NCI-H510A (cell line): ENCODE results near the gene HSPA12B.

Experiments used
- DNase-seq: peaks from one replicate; lab custom pipeline; 2025; lab: John Stamatoyannopoulos, UW

Gene HSPA12B

DNA sequence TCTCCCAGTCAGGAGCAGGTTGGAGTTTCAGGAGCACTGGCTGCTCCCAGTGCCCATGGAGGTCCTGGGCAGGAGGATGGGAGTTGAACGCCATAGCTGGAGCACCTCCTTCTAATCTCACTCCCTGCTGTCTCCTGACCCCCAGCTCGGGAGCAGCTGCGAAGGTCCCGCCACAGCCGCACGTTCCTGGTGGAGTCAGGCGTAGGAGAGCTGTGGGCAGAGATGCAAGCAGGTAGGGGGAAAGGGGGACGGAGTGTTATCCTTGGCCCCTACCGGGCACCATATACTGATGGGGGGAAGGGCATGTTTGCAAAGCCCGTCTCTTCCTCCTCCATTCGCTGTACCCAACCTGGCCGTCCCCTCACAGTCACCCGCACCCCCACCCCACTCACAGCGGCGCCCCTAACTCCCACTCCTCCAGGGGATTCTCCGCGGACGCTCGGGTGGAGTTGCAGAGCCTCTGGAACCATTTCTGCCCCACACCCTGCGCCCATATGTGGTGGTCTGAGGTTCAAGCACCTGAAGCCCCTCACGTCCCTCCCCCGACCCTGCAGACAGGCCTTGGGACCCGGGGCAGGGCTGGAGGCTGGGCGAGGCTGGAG is 16.7 kb downstream of the HSPA12B start:
- no peak for DNase-seq

DNA sequence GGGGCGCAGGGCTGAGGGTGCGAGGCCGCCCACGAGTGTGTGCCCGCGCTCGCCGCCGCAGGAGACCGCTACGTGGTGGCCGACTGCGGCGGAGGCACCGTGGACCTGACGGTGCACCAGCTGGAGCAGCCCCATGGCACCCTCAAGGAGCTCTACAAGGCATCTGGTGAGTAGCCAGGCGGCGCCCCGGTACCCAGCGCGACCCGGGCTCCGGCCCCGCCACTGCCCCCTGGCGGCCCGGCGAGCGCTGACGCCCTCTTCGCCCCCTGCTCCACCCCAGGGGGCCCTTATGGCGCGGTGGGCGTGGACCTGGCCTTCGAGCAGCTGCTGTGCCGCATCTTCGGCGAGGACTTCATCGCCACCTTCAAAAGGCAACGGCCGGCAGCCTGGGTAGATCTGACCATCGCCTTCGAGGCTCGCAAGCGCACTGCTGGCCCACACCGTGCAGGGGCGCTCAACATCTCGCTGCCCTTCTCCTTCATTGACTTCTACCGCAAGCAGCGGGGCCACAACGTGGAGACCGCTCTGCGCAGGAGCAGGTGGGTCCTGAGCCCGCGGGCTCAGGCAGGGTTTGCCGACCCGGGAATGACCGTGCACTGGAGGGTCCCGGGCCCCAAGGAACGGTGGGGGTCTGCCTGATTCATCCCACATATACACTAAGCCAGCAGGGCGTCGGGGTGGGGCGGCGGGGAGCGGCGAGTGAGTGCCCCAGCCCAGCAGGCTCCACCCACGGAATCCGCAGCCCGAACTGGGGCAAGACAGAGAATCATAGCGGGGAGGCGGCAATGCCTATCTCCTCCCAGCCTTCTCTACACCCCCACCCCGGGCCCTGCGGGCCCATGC is 17.4 kb downstream of the HSPA12B start:
- no peak for DNase-seq

DNA sequence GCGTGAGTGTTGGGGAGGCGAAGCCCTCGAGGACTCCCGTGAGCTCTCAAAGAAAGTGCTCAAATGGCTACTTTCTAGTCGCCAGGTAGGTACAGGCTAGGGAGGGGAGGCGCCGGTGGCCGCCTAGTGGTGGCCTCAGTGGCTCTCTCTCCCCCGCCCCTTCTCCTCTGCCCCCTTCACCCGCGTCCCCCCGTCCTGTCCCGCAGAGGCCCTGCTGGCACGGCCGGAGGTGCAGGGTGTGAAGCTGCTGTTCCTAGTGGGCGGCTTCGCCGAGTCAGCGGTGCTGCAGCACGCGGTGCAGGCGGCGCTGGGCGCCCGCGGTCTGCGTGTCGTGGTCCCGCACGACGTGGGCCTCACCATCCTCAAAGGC is 18.8 kb downstream of the HSPA12B start:
- DNase-seq = no peak

DNA sequence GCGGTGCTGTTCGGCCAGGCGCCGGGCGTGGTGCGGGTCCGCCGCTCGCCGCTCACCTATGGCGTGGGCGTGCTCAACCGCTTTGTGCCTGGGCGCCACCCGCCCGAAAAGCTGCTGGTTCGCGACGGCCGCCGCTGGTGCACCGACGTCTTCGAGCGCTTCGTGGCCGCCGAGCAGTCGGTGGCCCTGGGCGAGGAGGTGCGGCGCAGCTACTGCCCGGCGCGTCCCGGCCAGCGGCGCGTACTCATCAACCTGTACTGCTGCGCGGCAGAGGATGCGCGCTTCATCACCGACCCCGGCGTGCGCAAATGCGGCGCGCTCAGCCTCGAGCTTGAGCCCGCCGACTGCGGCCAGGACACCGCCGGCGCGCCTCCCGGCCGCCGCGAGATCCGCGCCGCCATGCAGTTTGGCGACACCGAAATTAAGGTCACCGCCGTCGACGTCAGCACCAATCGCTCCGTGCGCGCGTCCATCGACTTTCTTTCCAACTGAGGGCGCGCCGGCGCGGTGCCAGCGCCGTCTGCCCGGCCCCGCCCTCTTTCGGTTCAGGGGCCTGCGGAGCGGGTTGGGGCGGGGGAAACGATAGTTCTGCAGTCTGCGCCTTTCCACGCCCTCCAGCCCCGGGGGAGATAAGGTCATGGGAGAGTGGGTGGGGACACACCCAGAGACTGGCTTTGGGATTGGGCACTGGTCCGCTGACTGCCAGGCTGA is 19.3 kb downstream of the HSPA12B start:
- DNase-seq = peak; percentile 91

DNA sequence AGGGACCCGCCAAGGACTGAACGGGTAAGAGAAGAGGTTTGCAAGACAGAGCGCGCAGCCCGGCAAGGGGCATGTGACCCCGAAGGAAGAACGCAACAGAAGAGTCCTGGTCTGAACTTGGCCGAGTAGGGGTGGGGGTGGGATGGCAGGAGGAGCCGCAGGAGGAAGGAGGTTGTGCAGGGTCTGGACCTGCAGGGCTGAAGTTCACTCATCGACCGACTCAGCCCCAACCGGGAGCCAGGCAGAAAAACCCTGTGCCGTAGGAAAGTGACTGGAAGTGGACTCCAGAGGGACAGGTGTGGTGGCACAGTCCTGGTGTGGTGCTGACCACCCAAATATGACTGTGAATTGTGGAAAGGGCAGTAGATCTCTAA is 19.9 kb downstream of the HSPA12B start:
- no peak for DNase-seq

DNA sequence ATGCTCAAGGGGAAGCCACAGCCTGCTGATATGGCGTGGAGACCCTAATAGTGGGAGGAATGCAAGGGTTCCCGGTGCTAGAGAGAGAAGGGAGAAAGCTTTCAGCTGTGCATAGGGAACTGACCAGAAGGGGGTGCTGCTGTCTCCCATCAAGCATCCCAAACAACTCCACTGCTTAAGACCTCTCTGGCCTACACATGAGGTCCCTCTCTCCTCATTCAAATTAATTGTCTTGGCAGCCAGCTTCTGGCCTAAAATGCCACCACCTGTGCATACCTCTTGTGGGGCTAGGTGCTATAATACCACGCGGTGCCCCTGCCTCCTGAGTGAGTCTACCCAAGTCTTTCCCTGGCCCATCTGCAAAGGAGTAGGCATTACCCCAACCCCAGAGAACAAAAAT is 20.6 kb downstream of the HSPA12B start:
- peak; percentile 53 for DNase-seq

DNA sequence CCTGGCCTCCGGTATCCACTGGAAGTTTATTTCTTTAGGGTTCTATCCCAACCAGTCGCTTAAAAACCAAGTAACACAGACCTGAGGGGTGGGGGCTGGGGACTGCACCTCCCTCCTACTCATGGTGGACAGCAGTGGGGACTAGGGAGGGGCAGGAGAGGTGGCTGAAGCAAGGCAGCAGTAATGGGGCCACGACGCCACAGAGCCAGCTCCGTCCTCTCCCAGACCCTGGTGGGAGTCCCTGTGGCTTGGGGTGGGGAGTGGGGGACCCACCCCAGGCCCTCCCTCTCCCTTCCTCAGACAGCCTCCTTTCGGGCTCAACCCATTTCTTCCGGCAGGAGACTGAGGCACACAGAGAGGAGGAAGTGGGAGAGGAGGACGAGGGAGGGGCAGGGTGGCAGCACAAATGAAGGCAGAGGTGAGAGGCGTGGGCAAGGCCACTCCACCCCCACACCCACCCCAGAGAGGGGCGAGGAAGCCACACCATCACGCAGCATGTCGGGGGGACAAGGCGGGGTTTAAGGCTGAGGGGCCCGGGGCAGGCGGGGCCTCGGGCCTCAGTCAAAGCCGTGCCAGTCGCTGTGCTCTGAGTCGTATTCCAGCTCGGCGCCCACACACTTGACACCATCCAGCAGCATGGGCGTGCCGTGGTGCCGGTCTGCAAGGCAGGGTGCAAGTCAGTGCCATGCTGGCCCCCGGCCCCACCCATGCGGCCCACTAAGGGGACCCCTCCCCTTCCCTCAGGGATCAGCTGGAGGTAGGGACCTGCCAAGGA is 21.2 kb downstream of the HSPA12B start:
- no peak for DNase-seq

DNA sequence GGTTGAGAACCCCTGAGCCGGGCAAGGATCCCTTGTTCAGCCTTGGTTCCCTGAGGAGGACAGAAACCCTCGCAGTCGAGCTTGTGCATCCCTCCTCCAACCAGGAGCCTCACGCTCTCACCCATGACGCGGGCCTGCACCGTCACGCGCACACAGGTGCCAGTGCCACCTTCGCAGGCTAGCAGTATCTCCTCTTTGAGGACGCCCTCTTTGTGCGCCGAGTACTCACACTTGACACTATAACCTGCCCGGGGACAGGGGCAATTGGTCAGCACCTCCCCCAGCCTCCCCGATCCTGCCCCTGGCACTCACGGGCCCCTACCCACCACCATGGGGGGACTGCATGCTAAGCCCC is 21.8 kb downstream of the HSPA12B start:
- no peak for DNase-seq

DNA sequence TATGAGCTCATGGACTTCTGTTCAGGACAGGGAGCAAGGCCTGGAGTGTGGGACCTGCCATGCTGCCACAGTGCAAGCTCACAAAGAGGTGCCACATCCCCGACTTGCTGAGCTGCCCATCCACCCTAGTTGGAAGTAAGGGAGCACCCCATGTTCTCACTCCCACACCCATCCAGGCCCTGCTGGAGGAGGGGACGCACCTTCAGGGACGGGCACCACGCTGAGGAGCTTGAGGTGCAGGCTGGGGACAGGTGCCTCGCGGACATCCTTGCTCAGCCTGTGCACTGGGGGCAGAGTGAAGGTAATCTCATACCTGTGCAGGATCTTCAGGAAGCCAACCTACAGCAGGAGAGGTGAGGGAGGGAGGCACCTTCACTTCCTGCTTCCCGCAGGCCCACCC is 22.8 kb downstream of the HSPA12B start:
- DNase-seq = no peak

DNA sequence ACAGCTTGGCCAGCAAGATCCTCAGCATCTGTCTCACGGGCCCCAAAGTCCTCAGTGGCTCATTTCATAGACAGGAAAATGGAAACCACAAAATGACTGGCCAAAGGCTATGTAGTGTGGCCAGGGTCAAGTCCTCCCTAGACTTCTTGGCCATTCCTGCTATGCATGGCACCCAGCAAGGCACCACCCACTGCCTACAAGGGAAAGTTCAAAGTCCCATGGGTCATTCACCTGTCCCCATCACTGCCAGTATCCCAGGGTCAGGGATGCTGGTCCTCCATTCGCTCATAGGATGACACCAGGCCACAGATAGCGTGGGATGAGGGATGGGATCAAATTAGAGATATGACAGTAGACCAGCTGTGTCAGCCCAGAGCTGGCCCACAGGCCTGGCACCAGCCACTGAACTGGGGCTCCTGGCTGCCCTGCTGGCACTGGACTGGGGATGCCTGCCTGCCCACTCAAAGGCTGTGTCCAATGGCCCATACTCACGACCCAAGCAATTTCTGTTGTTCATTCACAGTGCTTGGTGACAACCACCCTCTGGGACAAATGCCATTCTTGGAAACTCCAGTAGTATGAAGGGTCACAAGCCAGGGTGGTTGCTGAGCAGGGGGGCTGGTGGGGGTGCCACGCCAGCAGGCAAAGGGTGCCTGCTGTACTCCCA is 23.5 kb downstream of the HSPA12B start:
- no peak for DNase-seq

DNA sequence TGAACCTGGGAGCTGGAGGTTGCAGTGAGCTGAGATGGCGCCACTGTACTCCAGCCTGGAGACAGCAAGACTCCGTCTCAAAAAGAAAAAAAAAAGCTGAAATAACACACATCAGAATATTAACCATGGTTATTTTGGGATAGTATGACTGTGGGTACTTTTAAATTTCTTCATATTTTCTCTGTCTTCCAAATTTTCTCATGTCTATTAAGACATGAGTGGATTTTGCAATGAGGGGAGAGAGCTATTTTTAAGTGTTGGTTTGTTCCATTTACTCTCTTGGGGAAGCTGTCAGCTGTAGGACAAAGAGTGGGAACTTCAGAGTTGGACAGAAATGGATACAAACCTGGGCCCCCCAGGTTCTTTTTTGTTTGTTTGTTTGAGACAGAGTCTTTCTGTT is 24.8 kb downstream of the HSPA12B start:
- no peak for DNase-seq

DNA sequence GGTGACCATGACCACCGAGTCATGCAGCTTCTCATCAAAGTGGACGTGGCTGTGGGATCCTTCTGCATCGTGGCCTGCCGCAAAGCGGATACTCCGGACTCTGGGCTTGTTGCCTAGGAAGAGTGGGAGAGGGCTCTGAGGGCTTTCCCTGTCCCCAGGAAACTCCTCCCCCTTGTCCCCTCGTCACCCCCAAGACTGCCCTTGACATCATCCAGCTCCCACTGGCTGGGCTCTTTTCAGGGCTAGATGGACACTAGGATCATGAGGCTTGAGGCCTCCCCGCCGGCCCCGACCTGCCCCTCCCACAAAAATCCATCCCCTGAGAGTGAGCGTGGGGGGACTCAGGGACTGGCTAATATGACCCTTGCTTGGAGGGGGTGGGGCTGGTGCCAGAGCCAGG is 26.1 kb downstream of the HSPA12B start:
- DNase-seq = no peak

DNA sequence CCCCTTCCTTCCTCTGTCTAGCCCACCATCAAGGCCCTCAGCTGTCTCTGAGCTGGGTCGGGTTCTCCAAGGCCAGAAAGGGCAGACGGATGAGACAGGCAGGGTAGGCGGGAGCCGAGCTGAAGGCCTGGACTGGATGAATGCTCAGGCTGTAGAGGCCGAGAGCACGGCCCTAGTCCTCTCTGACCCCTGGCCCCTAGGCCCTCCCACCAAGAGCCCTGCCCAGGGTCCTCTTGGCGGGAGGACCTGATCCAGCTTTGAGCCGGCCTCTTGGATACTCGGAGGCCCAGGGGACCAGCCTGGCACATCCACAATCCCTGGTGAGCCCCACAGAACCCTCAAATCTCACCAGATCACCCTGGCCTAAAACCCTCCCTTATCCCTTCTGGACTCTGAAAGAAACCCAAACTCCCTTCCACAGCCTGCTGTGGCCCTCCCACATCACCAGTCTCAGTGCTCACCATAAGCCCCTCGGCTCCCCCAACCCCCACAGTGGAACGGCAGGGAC is 26.9 kb downstream of the HSPA12B start:
- DNase-seq = no peak

DNA sequence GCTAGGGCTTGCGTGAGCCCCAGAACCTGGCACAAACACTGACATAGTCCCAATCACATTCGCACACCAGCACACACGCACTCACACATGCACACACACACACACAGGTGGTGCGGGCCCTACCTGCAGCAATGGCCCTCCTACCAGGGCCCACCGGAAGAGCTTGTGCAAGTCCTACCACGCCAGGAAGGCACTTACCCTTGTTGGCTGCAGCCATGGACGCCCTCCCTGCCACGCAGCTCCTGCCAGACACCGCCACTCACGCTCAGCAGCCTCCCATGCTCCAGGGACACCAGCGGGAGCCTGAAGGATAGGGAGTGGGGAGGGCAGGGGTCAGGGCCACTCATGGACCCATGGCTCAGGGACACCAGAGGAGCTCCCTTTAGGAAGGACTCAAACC is 27.4 kb downstream of the HSPA12B start:
- no peak for DNase-seq

DNA sequence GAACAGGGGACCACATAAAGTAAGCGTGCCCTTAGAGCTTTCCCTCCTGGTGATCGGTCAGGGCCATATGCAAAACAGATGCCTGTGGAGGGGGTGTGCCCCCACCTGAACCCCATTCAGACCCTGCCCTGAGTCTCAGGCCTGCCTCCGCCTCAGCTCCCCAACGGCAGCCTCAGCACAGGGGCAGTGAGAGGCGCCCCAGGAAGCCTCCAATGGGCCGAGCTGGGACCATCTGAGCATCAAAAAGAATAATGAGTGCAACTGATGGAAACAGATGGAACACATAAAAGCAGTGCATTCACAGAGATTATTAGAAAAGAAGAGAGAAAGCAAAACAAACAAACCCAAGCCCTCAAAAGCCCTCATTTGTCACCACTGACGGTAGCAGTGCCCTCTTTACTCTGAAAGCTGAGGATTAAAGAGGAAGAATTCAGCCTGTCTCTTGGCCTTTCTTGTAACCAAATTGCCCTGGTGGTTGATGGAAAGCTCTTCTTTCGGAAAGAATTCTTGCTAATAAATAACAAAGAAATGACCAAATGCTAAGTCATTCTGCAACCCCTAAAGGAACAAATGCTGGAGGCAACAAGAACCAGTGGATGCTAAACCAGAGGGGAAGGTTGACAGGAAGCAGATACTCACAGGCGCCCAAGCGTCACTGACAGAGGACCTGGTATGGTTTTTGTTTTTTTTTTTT is 28.3 kb downstream of the HSPA12B start:
- no peak for DNase-seq

DNA sequence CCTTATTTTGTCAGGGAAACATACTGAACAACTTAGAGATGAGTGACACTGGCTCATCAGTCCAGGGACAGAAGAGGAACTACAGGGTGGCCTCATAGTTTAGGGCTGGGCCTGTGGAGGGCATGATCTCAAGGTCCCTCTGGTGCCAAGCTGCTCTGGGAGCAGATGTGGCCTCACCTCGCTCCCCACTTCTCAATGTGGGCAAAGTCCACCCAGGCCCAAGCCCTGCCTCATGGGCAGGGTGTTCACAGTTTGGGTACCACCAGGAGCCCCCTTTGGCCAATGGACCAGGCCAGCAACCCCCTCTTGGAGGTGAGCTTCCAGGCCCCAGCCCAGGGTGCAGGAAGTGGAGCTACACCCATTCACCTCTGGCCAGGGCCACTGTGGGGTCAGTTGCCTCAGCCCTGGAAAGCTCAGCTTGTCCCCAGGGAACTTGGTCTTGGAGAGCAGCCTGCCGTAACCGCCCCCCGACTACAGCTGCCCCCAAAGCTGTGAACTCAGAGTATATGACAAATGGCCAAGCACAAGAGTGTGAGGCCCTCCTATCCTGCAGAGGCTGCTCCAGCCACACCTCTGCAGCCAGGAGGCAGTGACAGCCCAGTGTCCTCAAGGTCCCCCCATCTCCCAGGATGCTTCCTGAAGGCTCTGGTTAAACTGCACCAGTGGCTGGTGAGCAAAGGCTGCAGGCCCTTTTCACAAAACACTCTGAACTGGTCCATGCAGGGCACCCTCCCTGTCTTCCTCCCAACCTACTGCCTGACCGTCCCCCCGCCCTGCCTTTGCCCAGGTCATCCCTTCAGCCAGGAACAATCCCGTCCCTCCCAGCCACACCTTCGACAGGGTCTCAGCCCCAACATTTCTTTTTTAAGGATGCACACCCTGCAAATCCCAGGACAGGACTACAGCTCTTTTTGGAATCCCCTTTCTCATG is 31.5 kb downstream of the HSPA12B start:
- DNase-seq = no peak

DNA sequence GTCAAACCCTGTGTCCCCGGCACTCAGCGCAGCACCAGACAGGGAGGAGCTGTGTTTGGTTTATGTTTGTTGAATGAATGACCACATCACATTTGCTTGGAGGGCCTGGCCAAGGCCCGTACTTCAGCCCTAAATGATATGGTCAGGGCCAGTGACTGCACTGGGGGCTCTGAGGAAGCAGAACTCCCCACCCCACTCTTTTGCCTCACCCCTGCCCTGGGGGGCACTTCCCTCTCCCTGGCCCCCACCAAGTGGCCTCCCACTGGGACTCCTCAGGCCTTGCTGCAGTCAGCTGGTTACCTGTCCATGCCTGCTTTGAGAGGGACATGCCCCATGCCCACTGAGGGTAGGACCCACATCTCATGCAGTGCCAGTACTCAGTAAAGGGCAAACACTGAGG is 32.2 kb downstream of the HSPA12B start:
- DNase-seq = no peak

DNA sequence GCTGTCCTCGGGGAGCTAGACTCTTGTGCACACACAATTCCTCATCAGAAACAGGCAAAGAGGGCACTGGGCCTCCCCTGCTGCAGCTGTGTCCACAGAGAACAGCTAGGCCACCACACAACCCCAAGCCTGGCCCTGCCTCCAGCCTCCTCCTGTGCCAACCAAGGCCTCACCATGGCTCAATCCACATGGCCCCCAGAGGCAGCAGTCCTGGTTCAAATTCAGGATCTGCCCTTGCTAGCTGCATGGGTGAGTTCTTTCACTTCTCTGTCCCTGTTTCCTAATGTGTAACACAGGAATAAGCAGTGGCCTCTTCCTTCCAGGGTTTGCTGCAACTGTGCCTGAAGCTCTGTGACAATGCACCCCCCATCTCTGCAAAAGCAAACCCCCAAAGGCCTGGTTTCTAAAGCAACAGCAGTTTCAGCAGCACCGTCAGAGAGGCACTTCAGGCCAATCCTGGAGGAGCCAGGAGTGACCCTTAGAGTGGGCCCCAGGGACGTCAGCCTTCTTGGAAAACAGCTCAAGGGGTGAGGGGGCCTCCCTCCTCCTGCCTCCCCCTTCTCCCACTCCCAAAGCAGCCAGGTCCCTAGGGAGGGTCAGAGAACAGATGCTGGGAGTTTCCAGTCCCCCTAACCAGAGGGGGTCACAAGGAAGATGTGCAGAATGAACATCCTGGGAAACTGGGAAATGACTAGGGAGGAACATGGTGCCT is 32.8 kb downstream of the HSPA12B start:
- DNase-seq = no peak

DNA sequence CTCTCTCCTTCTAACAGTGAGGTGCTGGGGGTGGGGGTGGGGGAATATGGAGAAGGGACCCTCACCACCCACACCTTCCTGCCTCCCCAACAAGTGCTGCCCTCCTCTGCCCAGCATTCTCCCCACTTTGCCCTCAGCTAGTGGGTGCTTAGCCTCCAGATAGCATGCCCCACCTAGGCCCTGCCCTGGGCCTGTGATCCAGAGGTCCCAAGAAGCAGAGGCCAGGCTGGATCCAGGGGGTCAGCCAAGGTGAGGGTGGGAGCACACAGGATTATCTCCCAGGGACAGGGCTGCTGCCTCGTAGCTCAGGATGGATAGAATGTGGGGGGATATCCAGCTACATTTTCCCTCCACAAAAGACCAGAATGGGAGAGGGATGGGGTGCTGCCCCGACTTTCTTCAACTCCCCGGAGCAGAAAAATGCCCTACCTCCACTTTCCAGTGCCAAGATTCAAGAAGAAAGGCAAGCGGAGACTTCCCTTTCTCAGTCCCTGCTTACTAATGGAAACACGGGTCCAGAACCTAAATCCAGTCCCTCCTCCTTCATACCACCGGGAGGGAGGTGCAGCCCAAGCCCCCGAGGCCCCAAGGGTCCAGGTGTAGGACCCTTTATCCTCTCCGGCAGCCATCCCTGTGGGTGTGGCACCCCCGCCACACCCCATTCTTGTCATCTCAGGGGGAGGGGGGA is 34.1 kb downstream of the HSPA12B start:
- no peak for DNase-seq
